Sigmoid colon (tissue), 4 donors: Measurements from ENCODE around the gene ADAMTS2.
A peak's percentile ranks its signal among the peaks of the same experiment; 100 is the strongest.

ENCODE experiments used
- CTCF ChIP-seq, 4 experiments: fragments of 450-650 bp in 3 of 4; fragments of 200-600 bp in 1 of 4; IDR thresholded peaks; one replicate each; pipeline ENCODE4 v1.5.1; 2016 to 2019; ENCODE audit warnings: antibody characterized with exemption in 4 of 4, mild to moderate bottlenecking in 3 of 4, moderate library complexity in 2 of 4
- EP300 ChIP-seq, 4 donors: sonication (generic); formaldehyde crosslinking; IDR thresholded peaks; one replicate each; pipeline ENCODE4 v1.6.1; 2017; ENCODE audit warnings: antibody characterized with exemption in 4 of 4
- POLR2A ChIP-seq, 2 donors: fragments of 450-650 bp; IDR thresholded peaks; one replicate each; pipeline ENCODE4 v1.6.1; 2016; ENCODE audit warnings: antibody characterized with exemption in 2 of 2, mild to moderate bottlenecking in 2 of 2, moderate library complexity in 2 of 2
- POLR2AphosphoS5 ChIP-seq, 4 donors: sonication (generic); formaldehyde crosslinking; IDR thresholded peaks; one replicate each; pipeline ENCODE4 v1.6.1; 2017; ENCODE audit warnings: antibody characterized with exemption in 4 of 4

- TF ChIP-seq CTCF (IDR thresholded peaks at IDR 0.05) (peak in 1 of 4 experiments; percentile 29), POLR2AphosphoS5 (IDR thresholded peaks at IDR 0.05) (peak in 3 of 4 donors; percentile 17 to 67 (median 31)), POLR2A (IDR thresholded peaks at IDR 0.05) (no peak), EP300 (IDR thresholded peaks at IDR 0.05) (peak in 1 of 4 donors; percentile 9)
Measured at GRCh38 chr5:179294891-179295777, 50.1 kb downstream of the ADAMTS2 start.
